ENCODE measurements around the gene BCDIN3D. TPM values are rescaled to one million over a fixed set of nuclear protein-coding genes. Genes with fewer than 3 reads are reported as not detected.
A peak's percentile ranks its signal among the peaks of the same experiment; 100 is the strongest.

The BCDIN3D gene
- total and polyA plus RNA-seq, 9 of the 15 experiments (the other 6 are each of a cell fraction or from before 2014, with no cell fraction given), result 3.7 to 6.9 (median 5.6) TPM

DNA sequence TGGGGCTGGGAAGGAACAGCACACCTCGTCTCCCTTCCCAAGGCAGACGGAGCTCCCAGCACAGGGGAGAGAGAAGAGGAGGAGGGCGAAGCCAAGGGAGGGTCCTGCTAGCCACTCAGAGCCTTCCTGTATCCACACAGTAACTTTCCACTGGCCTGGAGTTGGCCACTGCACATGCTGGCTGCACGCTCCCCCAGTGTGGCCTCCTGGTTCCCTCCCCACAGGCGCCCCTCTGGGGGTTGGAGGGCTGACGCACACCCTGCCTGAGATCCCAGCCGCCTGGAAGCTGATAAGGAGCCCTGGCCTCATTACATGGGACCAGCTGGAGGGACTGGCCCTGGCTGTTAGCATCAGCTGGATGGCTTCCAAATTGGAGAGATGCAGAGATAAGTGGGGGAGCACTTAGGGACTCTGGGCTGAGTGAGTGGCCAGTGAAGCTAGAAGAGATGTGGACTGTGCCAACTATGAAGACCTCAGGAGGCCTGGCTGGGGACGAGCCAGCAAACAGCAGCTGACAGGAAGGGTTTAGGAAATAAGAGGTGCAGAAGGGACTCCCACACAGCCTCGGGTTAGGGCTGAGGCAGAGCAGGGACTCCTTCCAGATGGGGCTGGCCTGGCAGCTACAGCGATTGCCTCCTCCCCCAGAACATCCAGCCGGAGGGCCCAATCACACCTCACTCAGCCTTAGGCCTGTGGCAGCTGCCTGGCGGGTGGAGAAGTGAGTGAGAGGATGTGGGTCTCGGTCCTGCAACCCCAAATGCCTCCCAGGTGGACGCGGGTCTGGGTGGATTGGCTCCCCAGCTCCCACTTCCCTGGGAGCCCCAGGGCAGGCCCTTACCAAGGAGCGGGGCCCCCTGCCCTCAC, 26.3 kb upstream of the BCDIN3D start (continued):
- TF ChIP-seq SOX6 (IDR thresholded peaks at IDR 0.05) (peak; percentile 95), NUFIP1 (IDR thresholded peaks at IDR 0.05; ENCODE audit: partially characterized antibody) (peak; percentile 78), KDM2B (CRISPR knock-in tag; IDR thresholded peaks at IDR 0.05) (no peak), RFX1 (IDR thresholded peaks at IDR 0.05) (no peak), POLR2A (conservative IDR thresholded peaks at IDR 0.05) (no peak), ELF4 (CRISPR knock-in tag; IDR thresholded peaks at IDR 0.05) (peak; percentile 36; the same call in 1 of the 2 replicates), FOS (IDR thresholded peaks at IDR 0.05; ENCODE audit: extremely low read depth, insufficient read length) (no peak), PHF20 (IDR thresholded peaks at IDR 0.05; ENCODE audit: partially characterized antibody) (peak; percentile 27), NELFE (IDR thresholded peaks at IDR 0.05; ENCODE audit: insufficient read depth, insufficient read length) (no peak), SRSF3 (IDR thresholded peaks at IDR 0.05; ENCODE audit: insufficient read depth, low read length) (no peak), ZNF699 (CRISPR knock-in tag; IDR thresholded peaks at IDR 0.05; ENCODE audit: insufficient replicate concordance) (no peak), ZNF24 (IDR thresholded peaks at IDR 0.05) (no peak; the same call in 1 of the 2 replicates), ZSCAN32 (CRISPR knock-in tag; IDR thresholded peaks at IDR 0.05) (0 out of 2 replicates have a peak, but pooled peaks have one; percentile 18)
- TF ChIP-seq, protein P1, sequence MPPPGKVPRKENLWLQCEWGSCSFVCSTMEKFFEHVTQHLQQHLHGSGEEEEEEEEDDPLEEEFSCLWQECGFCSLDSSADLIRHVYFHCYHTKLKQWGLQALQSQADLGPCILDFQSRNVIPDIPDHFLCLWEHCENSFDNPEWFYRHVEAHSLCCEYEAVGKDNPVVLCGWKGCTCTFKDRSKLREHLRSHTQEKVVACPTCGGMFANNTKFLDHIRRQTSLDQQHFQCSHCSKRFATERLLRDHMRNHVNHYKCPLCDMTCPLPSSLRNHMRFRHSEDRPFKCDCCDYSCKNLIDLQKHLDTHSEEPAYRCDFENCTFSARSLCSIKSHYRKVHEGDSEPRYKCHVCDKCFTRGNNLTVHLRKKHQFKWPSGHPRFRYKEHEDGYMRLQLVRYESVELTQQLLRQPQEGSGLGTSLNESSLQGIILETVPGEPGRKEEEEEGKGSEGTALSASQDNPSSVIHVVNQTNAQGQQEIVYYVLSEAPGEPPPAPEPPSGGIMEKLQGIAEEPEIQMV (tag; conservative IDR thresholded peaks at IDR 0.05; ENCODE audit: low read depth), result no peak
- TF ChIP-seq, protein P2, sequence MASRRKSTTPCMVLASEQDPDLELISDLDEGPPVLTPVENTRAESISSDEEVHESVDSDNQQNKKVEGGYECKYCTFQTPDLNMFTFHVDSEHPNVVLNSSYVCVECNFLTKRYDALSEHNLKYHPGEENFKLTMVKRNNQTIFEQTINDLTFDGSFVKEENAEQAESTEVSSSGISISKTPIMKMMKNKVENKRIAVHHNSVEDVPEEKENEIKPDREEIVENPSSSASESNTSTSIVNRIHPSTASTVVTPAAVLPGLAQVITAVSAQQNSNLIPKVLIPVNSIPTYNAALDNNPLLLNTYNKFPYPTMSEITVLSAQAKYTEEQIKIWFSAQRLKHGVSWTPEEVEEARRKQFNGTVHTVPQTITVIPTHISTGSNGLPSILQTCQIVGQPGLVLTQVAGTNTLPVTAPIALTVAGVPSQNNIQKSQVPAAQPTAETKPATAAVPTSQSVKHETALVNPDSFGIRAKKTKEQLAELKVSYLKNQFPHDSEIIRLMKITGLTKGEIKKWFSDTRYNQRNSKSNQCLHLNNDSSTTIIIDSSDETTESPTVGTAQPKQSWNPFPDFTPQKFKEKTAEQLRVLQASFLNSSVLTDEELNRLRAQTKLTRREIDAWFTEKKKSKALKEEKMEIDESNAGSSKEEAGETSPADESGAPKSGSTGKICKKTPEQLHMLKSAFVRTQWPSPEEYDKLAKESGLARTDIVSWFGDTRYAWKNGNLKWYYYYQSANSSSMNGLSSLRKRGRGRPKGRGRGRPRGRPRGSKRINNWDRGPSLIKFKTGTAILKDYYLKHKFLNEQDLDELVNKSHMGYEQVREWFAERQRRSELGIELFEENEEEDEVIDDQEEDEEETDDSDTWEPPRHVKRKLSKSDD (conservative IDR thresholded peaks at IDR 0.05; ENCODE audit: low read length), result 0 out of 2 replicates have a peak, but pooled peaks have one; percentile 37
- TF ChIP-seq, protein P3, sequence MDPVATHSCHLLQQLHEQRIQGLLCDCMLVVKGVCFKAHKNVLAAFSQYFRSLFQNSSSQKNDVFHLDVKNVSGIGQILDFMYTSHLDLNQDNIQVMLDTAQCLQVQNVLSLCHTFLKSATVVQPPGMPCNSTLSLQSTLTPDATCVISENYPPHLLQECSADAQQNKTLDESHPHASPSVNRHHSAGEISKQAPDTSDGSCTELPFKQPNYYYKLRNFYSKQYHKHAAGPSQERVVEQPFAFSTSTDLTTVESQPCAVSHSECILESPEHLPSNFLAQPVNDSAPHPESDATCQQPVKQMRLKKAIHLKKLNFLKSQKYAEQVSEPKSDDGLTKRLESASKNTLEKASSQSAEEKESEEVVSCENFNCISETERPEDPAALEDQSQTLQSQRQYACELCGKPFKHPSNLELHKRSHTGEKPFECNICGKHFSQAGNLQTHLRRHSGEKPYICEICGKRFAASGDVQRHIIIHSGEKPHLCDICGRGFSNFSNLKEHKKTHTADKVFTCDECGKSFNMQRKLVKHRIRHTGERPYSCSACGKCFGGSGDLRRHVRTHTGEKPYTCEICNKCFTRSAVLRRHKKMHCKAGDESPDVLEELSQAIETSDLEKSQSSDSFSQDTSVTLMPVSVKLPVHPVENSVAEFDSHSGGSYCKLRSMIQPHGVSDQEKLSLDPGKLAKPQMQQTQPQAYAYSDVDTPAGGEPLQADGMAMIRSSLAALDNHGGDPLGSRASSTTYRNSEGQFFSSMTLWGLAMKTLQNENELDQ (CRISPR knock-in tag; IDR thresholded peaks at IDR 0.05; ENCODE audit: borderline replicate concordance), result no peak
- TF ChIP-seq, protein P4, sequence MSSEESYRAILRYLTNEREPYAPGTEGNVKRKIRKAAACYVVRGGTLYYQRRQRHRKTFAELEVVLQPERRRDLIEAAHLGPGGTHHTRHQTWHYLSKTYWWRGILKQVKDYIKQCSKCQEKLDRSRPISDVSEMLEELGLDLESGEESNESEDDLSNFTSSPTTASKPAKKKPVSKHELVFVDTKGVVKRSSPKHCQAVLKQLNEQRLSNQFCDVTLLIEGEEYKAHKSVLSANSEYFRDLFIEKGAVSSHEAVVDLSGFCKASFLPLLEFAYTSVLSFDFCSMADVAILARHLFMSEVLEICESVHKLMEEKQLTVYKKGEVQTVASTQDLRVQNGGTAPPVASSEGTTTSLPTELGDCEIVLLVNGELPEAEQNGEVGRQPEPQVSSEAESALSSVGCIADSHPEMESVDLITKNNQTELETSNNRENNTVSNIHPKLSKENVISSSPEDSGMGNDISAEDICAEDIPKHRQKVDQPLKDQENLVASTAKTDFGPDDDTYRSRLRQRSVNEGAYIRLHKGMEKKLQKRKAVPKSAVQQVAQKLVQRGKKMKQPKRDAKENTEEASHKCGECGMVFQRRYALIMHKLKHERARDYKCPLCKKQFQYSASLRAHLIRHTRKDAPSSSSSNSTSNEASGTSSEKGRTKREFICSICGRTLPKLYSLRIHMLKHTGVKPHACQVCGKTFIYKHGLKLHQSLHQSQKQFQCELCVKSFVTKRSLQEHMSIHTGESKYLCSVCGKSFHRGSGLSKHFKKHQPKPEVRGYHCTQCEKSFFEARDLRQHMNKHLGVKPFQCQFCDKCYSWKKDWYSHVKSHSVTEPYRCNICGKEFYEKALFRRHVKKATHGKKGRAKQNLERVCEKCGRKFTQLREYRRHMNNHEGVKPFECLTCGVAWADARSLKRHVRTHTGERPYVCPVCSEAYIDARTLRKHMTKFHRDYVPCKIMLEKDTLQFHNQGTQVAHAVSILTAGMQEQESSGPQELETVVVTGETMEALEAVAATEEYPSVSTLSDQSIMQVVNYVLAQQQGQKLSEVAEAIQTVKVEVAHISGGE (CRISPR knock-in tag; IDR thresholded peaks at IDR 0.05), result peak in 1 of 3 experiments; percentile 87; a peak in 2 of 6 replicates
